ENCODE results near the gene SCLY.

GRCh38 chr2:238114331-238114841, 53.6 kb downstream of the SCLY start:
- TF ChIP-seq CTCF (IDR thresholded peaks at IDR 0.05) (no peak), POLR2A (IDR thresholded peaks at IDR 0.05) (no peak)
